ENCODE results near the gene ZNF283.

The ZNF283 gene

DNA sequence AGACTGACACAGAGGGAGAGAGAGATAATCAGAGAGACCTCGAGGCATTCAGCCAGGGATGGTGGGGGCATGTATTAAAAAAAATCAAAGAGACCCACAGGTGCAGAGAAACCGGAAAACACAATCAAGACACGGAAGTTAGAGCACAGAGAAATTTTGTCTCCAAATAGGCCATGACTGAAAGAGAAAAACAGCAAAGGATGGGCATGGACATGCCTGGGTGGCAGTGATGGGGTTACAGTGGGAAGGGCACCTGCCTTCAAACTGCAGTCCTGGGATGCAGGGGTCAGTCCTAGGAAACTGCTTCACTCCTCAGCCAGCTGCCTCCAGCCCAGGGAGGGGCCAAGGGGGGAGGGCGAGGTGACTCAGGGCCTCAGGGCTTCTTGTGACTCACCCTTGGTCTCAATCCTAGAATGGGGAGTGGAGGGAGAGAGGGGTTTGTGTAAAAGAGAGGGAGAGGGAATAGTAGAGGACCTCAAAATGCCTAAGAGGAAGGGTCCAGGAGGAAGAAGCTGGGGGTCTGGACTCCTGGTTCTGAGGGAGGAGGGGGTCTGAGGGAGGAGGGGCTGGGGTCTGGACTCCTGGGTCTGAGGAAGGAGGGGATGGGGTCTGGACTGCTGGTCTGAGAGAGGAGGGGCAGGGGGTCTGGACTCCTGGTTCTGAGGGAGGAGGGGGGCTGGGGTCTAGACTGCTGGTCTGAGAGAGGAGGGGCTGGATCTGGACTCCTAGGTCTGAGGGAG lies 42.7 kb upstream of the ZNF283 start:
- Histone ChIP-seq H3K9ac (ENCODE audit: low read length) (peak overlapping the region; percentile 60), H3K4me1 (ENCODE audit: insufficient read depth, low read length, severe bottlenecking) (peaks cover 55% of the 10 kb centered on the region), H2AFZ (ENCODE audit: low read length) (peak overlapping the region; percentile 8; the same call in 1 of the 2 replicates), H3K36me3 (ENCODE audit: insufficient read depth, low read length) (no peaks in the 10 kb centered on the region), H3K4me3 (ENCODE audit: low read depth, low read length, poor library complexity, severe bottlenecking) (peak overlapping the region; percentile 38), H3K79me2 (ENCODE audit: insufficient read depth, low read length) (no peaks in the 10 kb centered on the region), H3K4me2 (ENCODE audit: low read length) (peak overlapping the region; percentile 73), H3K9me2 (ENCODE audit: low read depth, low read length) (no peaks in the 10 kb centered on the region), H3K9me3 (ENCODE audit: low read length) (no peaks in the 10 kb centered on the region), H3K27me3 (ENCODE audit: insufficient read depth, low read length) (no peaks in the 10 kb centered on the region), H3K27ac (ENCODE audit: low read depth, low read length, poor library complexity, severe bottlenecking) (peak overlapping the region; percentile 98), H4K20me1 (ENCODE audit: insufficient read depth, low read length) (no peaks in the 10 kb centered on the region), H3F3A (ENCODE audit: insufficient read depth, low read length) (peaks cover 3% of the 10 kb centered on the region; the same call in 1 of the 2 replicates)
- TF ChIP-seq, protein P1, sequence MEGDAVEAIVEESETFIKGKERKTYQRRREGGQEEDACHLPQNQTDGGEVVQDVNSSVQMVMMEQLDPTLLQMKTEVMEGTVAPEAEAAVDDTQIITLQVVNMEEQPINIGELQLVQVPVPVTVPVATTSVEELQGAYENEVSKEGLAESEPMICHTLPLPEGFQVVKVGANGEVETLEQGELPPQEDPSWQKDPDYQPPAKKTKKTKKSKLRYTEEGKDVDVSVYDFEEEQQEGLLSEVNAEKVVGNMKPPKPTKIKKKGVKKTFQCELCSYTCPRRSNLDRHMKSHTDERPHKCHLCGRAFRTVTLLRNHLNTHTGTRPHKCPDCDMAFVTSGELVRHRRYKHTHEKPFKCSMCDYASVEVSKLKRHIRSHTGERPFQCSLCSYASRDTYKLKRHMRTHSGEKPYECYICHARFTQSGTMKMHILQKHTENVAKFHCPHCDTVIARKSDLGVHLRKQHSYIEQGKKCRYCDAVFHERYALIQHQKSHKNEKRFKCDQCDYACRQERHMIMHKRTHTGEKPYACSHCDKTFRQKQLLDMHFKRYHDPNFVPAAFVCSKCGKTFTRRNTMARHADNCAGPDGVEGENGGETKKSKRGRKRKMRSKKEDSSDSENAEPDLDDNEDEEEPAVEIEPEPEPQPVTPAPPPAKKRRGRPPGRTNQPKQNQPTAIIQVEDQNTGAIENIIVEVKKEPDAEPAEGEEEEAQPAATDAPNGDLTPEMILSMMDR (IDR thresholded peaks at IDR 0.05; ENCODE audit: low read length): no peak
- TF ChIP-seq EZH2 (IDR thresholded peaks at IDR 0.05; ENCODE audit: borderline replicate concordance, low read length): no peak

DNA sequence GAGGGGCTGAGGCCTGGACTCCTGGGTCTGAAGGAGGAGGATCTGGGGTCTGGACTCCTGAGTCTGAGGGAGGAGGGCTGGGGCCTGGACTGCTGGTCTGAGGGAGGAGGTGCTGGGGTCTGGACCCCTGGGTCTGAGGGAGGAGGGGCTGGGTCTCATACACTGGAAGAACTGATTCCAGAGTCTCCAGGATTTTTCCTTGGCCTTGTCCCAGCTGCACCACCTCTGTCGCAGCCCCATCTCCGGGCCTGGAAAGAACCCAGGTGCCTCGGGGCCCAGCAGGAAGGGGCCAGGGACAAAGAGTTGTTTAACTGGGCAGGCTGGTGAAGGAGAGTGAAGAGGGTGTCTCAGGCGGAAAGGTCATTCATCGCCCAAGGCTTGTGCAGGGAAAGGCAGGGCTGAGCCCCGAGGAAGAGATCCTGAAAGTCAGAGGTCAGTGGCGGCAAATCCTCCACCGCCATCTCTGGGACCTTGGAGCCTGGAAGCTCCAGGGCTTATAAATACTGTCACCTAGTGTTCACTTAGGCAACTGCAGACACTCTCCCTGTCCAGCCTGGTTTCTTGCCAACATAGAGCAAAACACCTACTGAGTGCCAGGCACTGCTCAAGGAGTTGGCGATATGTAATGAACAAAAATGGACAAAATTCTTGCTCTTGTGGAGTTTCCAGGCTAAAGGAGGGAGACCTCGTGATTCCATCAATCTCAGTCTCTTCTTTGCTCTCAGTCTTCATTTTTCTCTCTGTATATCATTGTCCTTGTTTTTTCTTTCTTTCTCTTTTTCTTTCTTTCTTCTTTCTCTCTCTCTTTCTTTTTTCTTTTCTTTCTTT lies 41.9 kb upstream of the ZNF283 start:
- Histone ChIP-seq H3K9me2 (ENCODE audit: low read depth, low read length) (no peaks in the 10 kb centered on the region), H3F3A (ENCODE audit: insufficient read depth, low read length) (peaks cover 3% of the 10 kb centered on the region; the same call in 1 of the 2 replicates), H2AFZ (ENCODE audit: low read length) (peak overlapping the region; percentile 88; the same call in 1 of the 2 replicates), H3K27me3 (ENCODE audit: insufficient read depth, low read length) (no peaks in the 10 kb centered on the region), H3K4me2 (ENCODE audit: low read length) (peak overlapping the region; percentile 73), H3K4me3 (ENCODE audit: low read depth, low read length, poor library complexity, severe bottlenecking) (no peak overlapping the region), H3K79me2 (ENCODE audit: insufficient read depth, low read length) (no peaks in the 10 kb centered on the region), H3K27ac (ENCODE audit: low read depth, low read length, poor library complexity, severe bottlenecking) (peak overlapping the region; percentile 98), H4K20me1 (ENCODE audit: insufficient read depth, low read length) (no peaks in the 10 kb centered on the region), H3K4me1 (ENCODE audit: insufficient read depth, low read length, severe bottlenecking) (peaks cover 47% of the 10 kb centered on the region), H3K9ac (ENCODE audit: low read length) (peak overlapping the region; percentile 60), H3K36me3 (ENCODE audit: insufficient read depth, low read length) (no peaks in the 10 kb centered on the region), H3K9me3 (ENCODE audit: low read length) (no peaks in the 10 kb centered on the region)
- TF ChIP-seq, protein P1 (IDR thresholded peaks at IDR 0.05; ENCODE audit: low read length): peak; percentile 93
- TF ChIP-seq EZH2 (IDR thresholded peaks at IDR 0.05; ENCODE audit: borderline replicate concordance, low read length): no peak

DNA sequence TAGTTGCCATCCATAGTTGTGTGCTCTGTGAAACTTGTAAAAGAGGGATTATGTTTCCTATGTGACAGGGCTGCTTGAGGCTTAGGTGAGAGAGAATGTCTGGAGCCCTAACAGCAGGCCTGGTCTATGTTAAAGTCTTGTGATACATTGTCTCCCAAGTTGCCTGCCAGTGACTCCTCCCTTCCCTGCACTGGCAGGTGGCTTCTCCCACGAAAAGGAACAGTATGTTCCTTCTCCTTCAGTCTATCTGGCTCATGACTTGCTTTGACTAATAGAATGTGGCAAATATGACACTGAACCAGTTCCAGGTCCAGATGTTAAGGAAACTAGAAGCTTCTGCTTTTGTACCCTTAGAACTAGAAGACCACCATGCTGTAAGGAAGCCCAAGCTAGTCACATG lies 40.5 kb upstream of the ZNF283 start:
- H3K36me3 ChIP-seq (ENCODE audit: insufficient read depth, low read length): no peaks in the 10 kb centered on the region
- H3F3A ChIP-seq (ENCODE audit: insufficient read depth, low read length): peaks cover 3% of the 10 kb centered on the region; the same call in 1 of the 2 replicates
- no peaks in the 10 kb centered on the region for H3K9me3 ChIP-seq (ENCODE audit: low read length)
- H3K4me3 ChIP-seq (ENCODE audit: low read depth, low read length, poor library complexity, severe bottlenecking): no peak overlapping the region
- peaks cover 36% of the 10 kb centered on the region for H3K4me1 ChIP-seq (ENCODE audit: insufficient read depth, low read length, severe bottlenecking)
- no peak overlapping the region for H3K9ac ChIP-seq (ENCODE audit: low read length)
- H3K27me3 ChIP-seq (ENCODE audit: insufficient read depth, low read length): no peaks in the 10 kb centered on the region
- no peak for TF ChIP-seq EZH2 (IDR thresholded peaks at IDR 0.05; ENCODE audit: borderline replicate concordance, low read length)
- TF ChIP-seq, protein P1 (IDR thresholded peaks at IDR 0.05; ENCODE audit: low read length): no peak
- H3K4me2 ChIP-seq (ENCODE audit: low read length): no peak overlapping the region
- H2AFZ ChIP-seq (ENCODE audit: low read length): no peak overlapping the region
- H4K20me1 ChIP-seq (ENCODE audit: insufficient read depth, low read length): no peaks in the 10 kb centered on the region
- no peak overlapping the region for H3K27ac ChIP-seq (ENCODE audit: low read depth, low read length, poor library complexity, severe bottlenecking)
- no peaks in the 10 kb centered on the region for H3K9me2 ChIP-seq (ENCODE audit: low read depth, low read length)
- no peaks in the 10 kb centered on the region for H3K79me2 ChIP-seq (ENCODE audit: insufficient read depth, low read length)
